Stimulated activated CD8-positive, alpha-beta memory T cell treated with anti-CD3 and anti-CD28 coated beads, Interleukin-12 subunit alpha, Interleukin-12 subunit beta, amount 100 ng/mL, for 4 hours (primary cell): ENCODE measurements around the gene CYB561D2.
A peak's percentile ranks its signal among the peaks of the same experiment; 100 is the strongest.

Experiments
- DNase-seq: peaks from one replicate; pipeline ENCODE4 v3.0.0-alpha.2; 2020; ENCODE audit warnings: low read depth

CYB561D2 gene

DNA sequence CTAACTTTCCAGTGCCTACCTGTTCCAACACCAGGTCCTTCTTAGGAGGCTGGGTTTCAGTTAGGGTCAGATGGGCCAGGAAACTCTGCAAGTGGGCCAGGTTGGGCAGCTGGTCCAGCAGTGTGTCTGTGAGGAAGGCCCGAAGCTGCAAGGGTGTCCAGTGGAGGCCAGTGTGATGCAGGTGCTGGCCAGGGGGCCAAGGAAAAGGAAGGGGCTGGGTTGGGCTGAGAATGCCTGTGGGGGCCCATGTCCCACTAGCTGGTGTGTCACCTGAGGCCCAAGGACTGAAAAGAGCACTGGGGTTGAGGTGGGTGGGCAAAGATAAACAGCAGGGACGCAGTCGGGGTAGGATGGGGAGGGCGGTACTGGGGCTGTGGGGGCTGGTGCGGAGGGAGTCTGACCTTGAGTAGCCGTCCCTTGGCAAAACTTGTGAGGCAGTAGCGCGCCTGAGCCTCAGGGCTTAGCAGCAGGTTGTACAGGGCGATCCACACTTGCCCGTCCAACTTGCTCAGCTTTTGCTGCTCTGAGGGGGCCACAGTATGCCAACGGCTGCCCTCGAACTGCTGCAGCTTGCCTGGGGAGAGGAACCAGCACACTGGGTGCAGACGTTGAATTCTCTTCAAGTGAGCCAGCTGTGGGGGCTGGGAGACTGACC is 8.5 kb upstream of the CYB561D2 start:
- no peak for DNase-seq

- no peak for DNase-seq
Observed at GRCh38 chr3:50342813-50343633, 7.6 kb upstream of the CYB561D2 start.

GRCh38 chr3:50345008-50345407 is 5.7 kb upstream of the CYB561D2 start:
- DNase-seq = no peak

- DNase-seq = peak; percentile 49
Observed at GRCh38 chr3:50345586-50346234, 5.0 kb upstream of the CYB561D2 start, which contains the start of gene ZMYND10. TSS of gene ZMYND10 (minus strand) at chr3:50345732. CDS start at chr3:50345579, 153 bp downstream.

DNA sequence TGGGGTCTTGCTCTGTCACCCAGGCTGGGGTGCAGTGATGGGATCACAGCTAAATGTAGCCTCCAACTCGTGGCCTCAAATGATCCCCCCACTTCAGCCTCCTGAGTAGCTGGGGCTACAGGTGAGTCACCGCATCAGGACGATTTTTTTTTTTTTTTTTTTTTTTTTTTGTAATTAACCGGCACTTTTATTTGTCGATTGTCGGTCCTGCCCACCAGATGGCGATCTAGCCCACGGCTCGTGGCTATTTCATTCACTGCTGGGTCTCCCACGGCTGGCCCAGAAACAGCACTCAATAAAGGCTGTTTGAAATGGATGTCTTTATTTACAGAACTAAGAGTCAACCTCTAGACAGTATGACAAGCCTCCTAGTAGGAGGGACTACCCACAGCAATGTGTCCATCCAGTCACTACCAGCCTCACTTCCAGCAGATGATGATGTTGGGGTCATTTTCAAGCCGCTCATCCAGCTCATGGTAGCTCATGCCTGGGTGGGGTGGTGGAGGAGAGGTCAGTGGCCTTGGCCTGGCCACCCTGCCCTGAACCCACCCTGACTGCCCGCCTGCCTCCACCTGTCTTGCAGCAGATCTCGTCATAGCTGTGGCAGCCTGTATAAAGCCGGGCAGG is 3.4 kb upstream of the CYB561D2 start:
- DNase-seq = peak; percentile 60

- DNase-seq = no peak
Observed at GRCh38 chr3:50350213-50350526, 492 bp upstream of the CYB561D2 start.

DNA sequence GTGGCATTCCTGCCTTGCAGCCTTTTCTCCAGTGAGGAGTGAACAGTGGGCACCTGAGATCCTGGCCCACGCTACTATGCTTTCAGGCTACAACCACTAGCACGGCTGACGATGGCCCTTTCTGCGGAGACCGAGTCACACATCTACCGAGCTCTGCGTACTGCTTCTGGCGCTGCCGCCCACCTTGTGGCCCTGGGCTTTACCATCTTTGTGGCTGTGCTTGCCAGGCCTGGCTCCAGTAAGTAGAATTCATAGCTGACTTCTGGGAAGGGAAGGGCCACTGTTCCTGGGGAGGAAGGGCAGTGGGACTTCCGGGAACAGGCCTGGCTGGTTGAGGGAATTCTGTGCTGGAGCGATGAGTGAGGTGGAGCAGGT is 648 bp downstream of the CYB561D2 start:
- no peak for DNase-seq

DNA sequence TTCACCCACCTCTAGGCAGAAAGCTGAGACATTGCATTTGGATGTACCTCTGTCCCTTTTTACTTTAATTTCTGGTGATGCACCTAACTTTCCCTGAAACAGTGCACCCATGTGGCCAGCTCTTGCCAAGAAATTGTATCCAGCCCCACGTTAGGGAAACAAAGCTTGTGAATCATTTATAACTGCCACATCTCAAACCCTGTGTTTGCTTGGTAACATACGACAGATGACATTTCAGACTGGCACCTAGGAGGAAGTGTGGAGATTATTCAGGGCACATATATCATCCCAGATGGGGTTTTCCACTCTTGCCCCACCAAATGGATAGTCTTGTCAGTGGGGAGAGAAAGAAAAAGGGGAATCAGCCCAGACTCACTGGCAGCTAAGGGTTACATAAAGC is 2.1 kb downstream of the CYB561D2 start:
- no peak for DNase-seq

DNA sequence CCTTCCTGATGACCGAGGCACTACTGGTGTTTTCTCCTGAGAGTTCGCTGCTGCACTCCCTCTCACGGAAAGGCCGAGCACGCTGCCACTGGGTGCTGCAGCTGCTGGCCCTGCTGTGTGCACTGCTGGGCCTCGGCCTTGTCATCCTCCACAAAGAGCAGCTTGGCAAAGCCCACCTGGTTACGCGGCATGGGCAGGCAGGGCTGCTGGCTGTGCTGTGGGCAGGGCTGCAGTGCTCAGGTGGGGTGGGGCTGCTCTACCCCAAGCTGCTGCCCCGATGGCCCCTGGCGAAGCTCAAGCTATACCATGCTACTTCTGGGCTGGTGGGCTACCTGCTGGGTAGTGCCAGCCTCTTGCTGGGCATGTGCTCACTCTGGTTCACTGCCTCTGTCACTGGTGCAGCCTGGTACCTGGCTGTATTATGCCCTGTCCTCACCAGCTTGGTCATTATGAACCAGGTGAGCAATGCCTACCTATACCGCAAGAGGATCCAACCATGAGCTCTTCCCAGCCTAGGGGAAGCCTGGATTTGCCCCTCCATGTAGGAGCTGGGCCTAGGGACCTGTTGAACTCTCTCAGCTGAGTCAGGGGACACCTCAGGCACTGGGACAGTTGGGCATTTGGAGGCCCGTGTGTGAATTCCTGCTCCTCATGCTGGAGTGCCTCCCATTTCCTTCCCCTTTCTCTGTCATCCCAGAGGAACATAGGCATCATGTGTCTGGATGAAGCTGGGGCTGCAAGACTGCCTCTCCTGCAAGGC is 2.8 kb downstream of the CYB561D2 start:
- no peak for DNase-seq

- DNase-seq = no peak
Observed at GRCh38 chr3:50354186-50354764, 3.6 kb downstream of the CYB561D2 start.

- DNase-seq = no peak
Observed at GRCh38 chr3:50354850-50355249, 4.2 kb downstream of the CYB561D2 start.

- DNase-seq = no peak
Observed at GRCh38 chr3:50355829-50356552, 5.3 kb downstream of the CYB561D2 start.

DNA sequence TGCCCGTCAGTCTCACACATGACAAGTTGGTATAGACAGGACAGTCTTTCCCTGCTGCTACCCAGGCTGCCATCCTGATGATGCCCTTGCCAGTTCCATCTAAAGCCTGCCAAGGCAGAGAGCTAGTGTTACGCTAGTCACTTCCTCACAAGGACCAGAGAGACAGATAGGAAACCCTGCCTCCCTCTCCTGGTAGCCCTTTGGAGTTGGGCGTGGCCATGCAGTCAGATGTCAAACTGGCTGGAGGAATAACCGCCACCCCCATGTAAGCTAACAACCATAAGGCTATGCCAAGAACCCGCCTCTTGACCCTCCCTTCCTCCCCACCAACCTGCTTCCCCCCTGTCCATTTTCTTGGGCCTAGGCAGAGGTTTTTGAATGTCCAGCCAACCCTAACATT is 5.9 kb downstream of the CYB561D2 start:
- DNase-seq = no peak

- no peak for DNase-seq
Observed at GRCh38 chr3:50357481-50357880, 6.8 kb downstream of the CYB561D2 start.

DNA sequence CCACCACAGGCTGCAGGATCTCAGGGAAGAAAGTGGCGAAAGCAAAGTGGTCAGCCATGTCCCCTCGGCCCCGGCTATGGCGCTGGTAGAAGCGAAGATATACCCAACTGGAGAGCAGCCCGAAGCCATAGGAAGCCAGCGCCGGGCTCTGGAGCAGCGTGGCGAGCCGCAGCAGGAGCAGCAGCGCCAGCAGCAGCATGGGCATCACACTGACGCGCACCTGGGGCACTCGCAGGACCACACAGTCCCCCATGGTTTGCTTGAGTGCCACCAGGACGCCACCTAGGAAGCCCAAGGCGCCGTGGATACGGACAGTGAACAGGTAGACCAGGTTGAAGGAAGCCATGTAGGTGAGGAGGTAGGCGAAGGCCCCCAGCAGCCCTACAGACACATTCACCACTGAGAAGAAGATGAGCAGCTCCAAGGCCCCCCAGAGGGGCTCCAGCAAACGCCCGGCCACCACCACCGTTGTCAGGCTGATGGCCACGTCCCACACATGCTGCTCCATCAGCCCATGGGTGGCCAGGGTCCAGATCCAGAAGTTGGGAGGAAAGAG is 7.8 kb downstream of the CYB561D2 start:
- no peak for DNase-seq

DNA sequence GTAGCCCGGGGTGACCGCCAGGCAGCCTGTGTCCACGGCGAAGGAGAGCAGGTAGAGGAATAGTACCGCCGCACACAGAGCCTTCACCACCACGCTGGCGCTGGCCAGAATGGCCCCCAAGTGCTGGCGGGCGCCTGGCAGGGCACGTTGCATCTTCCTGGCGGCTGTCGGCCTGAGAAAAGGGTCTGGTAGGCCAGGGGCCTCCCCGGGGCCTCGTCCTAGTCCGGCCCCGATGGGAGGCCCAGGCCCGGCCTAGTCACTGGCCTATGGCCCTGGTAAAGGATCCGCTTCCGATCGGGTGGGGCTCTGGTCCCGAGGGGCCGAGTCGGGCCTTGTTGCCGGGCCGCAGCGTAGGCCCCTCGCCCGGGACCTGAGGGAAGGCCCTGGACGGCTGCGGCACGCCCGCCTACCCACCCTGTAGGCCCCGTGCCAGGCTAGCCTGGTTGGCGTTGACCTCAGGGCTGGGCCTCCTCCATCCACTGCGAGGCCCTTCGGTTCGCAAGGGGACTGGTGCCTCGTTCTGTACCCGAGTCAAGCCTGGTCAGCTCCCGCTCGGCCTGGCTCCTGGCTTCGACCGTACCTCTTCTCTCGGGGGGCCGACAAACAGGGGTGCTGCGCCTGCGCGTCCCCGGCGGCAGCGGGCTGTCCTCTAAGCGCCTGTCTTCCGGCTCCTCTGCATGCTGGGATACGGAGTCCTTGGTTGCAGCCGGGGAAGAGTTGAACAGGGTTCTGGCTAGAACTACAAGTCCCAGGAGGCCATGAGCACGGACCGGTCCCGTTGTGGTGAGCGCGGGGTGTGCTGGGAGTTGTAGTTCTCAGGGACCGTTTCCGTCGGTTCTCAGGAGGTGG is 8.5 kb downstream of the CYB561D2 start, which contains the start of gene TMEM115:
Gene TMEM115 (minus strand): TSS at position 611 of the 849 bp plus-strand sequence. CDS start 458 bp downstream, at position 153.
- peak; percentile 85 for DNase-seq

GRCh38 chr3:50359760-50360110 is 9.1 kb downstream of the CYB561D2 start:
- no peak for DNase-seq

DNA sequence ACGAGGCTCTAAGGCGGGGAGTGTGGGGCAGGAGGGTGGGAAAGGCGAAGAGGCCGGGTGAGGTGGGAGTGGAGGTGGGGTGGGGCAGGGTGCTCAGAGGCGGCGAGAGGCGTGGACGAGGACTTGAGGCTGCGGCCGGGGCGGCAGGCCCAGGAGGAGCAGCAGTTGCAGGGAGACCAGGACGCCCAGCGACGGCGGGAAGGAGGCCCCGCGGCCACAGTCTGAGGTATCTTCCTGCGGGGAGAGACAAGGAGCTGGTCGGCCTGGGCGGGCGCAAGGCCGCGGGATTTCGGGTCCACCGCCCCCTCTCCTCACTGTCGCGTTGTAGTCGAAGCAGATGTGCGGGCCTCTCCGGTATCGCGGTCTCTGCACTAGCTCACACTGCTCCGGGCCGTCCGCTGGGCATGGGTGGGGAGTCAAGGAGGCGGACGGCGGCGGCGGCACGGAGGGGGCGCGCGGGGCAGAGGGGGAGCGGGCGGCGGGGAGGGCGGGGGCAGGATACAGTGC is 14.0 kb downstream of the CYB561D2 start:
- no peak for DNase-seq

GRCh38 chr3:50365080-50365841 is 14.6 kb downstream of the CYB561D2 start:
- peak; percentile 84 for DNase-seq
